Pulmonary artery endothelial cell (primary cell): ENCODE measurements around the gene TCF12. TPM values are rescaled to one million over a fixed set of nuclear protein-coding genes. Genes with fewer than 3 reads are reported as not detected.

Experiments used
- DNase-seq: peaks from one replicate; pipeline ENCODE4 v3.0.0-alpha.2; 2011; ENCODE audit warnings: low read depth, low spot score
- total RNA-seq: library from RNA; depleted of rRNA; stranded (reverse); fragments of >200 nt; gene quantifications from 2 replicates; pipeline ENCODE4 v1.2.3, GENCODE V29; 2014

The TCF12 gene
- total RNA-seq, 1 donor from 2014 or later = 62.6 TPM

DNA sequence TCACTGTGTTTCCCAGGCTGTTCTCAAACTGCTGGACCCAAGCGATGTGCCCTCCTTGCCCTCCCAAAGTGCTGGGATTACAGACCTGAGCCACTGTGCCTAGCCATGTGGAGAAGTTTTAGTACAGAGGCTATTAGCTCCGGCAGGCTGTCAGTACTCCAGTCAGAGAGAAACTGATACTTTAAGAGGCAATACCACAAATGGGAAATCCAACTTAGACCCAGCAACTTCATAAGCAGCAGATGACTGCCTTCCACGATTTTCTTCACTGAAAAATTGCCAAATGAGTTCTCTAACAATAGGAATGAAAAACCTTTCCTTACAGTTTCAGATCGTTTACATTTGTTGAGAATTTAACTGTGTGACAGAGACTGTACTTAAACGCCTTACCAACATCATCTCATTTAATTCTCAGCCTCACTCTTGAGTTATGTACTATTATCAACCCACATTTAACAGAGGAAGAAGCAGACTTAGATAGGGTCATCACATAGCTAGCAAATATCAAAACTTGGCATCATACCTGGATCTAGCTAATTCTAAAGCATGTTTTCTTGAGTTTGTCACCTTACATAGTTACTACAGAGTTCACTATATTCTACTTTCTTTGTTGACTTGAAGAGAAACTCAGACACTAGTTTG is 127.4 kb downstream of the TCF12 start:
- no peak for DNase-seq

DNA sequence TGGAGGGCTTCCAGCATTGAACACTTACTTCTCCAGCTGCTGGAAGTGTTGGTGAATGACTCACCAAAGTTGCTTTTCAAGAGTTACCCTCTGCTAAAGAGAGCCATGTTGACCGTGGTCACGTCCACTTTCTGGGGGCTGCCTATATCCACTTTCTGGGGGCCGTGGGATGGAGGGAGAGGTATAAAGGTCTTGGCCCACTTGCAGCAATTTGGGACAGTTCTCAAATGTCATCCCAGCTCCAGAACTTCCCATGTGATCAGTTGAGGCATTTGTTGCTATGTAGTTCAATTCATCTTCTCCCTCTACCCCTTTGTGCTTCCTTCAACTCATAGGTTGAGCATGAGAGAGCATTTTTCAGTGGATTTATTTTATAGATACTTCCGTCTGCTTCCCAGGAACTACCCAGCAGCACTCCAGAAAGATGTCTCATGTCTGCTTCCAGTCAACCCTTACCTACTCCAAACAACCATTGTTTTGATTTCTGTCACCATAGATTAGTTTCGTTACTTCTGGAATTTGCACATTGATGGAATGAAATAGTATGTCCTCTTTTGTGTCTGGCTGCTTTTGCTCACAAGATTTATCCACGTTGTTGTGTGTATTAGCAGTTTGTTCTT is 130.6 kb downstream of the TCF12 start:
- no peak for DNase-seq

DNA sequence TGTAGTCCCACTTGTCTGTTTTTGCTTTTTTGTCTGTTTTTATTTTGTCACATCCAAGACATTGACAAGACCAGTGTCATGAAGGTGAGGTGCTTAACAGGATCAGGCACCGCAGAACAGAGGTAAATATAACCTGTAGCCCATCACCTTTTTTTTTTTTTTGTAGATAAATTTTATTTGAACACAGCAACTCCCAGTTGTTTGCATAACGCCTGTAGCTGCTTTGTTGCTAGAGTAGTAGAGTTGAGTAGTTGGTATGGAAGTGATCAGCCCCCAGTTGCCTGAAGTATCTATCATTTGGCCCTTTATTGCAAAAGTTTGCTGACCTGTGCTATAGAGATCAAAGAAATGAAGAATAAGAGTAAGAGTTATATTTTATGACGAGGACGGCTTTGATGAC is 135.0 kb downstream of the TCF12 start:
- DNase-seq = no peak

GRCh38 chr15:57054204-57054750 is 135.8 kb downstream of the TCF12 start:
- no peak for DNase-seq

DNA sequence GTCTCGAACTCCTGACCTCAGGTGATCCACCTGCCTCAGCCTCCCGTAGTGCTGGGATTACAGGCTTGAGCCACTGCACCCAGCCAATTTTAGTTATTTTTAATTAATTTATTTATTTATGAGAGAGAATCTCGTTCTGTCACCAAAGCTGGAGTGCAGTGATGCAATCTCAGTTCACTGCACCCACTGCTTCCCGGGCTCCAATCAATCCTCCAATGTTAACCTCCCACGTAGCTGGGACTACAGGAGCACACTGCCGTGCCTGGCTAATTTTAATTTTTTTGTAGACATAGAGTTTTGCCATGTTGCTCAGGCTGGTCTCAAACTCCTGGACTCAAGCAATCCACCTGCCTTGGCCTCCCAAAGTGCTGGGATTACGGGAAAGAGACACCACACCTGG is 137.9 kb downstream of the TCF12 start:
- no peak for DNase-seq

DNA sequence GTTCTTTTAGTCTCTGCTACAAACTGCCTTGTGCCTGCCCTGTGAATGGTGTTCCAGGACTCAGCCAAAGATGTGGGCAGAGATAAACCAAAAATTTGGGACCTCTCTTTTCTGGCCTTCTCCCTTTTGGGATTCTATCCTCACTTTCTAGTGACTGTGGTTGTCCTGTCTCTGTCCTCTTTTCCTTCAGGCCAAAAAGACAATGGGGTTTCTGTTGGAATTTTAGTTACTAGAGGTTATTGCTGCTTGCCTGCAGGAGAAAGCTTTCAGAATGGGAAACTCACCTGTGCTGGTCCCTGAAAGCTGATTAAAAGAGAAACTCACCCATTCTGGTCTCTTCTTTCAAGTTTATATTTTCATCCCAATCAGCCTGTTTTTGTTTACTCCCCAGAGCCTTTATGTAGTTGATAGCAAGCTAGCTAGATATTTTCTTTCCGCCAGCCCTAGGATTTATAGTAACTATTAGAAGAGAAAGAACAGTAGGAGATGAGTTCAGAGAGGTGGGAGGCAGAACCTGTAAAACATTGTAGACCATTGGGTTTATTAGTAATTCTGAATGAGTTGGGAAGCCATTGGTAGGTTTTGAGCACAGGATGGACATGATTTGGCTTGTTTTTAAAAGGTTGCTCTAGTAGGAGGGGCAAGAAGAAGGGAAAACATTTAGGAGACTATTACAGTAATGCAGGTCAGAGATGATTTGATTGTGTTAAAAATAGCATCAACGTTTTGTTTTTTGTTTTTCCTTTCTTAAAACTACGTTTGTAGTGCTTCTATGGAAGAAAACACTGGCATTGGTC is 138.9 kb downstream of the TCF12 start:
- no peak for DNase-seq

GRCh38 chr15:57059026-57059660 is 140.7 kb downstream of the TCF12 start:
- DNase-seq = no peak

GRCh38 chr15:57060799-57061198 is 142.4 kb downstream of the TCF12 start:
- DNase-seq = peak; percentile 77

GRCh38 chr15:57061281-57061680 is 142.8 kb downstream of the TCF12 start:
- no peak for DNase-seq

DNA sequence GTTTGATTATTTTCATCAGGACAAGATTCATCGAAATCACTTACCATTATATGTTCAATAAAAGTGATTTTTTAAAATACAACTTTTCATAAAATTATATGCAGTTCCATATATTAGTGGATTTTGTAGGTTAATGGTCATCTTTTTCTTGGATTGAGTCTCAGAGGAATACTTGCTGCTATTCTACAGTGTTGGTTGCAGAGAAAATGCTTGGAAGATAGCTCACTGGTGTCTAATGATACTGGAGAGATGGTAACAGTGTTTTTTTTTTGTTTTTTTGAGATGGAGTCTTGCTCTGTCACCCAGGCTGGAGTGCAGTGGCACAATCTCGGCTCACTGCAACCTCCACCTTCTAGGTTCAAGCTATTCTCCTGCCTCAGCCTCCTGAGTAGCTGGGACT is 143.3 kb downstream of the TCF12 start:
- DNase-seq = no peak

DNA sequence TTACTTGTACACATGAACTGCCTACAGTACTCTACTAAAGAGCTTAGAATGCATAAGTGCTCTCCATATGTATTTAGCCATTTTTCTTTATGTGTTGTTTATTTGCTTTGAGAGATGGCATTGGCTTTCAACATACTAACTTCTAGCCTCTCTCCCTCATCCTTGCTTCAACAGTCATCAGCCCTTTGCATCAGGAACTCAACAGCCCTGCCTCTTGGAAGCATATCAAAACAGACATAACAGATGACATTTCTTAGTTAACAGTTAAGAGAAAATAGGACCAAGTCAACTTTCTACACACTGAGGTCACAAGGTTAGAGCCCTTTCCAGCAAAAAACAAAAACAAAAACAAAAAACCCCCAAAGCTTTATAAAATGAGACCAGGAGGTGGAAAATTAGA is 145.6 kb downstream of the TCF12 start:
- DNase-seq = no peak

DNA sequence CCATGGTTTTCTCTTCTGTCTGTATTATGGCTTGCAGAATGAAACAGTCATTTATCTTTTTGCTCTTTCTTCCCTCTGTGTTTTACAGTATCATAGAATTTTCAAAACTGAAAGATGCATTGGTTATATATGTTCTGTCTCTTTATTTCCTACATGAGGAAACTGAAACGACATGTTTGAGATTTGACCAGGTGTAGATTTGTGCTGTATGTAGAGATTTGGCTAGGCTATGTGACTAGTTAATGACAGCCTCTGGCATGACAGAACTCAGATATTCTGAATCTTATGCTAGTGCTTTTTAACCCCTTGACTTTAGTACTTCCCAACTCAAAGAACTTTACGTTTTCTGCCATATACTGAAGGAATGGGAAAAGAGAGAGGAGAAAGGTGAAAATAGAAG is 151.0 kb downstream of the TCF12 start:
- DNase-seq = no peak

GRCh38 chr15:57070674-57071073 is 152.2 kb downstream of the TCF12 start:
- no peak for DNase-seq

DNA sequence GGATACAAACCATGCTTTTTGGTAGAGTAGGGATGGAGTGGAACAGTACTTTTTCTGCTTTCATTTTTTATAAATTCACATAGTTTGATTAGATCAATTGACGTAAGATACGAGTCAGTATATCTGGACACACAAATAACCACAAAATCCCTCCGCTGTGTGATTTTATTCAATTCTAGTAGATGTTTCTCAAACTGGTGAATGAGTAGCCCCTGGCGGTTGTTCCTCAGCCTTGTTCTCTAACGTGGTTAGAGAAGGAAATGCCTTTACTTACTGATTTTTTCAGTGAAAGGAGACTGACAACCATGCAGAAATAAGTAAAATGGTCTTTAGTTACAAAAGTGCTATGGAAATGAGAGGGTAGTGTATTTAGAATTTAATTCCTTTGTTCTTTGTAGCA is 161.0 kb downstream of the TCF12 start:
- no peak for DNase-seq

GRCh38 chr15:57079931-57080620 is 161.6 kb downstream of the TCF12 start:
- DNase-seq = no peak

- peak; percentile 47 for DNase-seq
Observed at GRCh38 chr15:57082054-57082728, 163.7 kb downstream of the TCF12 start.

DNA sequence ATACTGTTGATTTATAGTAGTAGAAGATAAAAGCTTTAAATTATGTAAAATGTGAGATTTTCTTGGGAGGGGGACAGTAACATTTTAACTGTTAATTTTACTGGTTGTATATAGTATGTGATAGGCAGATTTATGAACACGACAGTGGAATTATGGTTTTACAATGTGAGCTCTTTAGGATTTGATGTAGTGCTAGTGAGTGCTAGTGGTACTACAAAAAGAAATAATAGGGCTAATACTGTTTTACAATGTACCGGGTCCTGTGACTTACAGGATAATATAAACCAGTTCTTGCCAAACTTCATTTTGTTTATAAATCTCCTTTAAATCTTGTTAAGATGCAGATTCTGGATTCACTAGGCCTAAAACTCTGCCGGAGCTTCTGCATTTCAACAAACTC is 165.7 kb downstream of the TCF12 start:
- no peak for DNase-seq

GRCh38 chr15:57085267-57085666 is 166.8 kb downstream of the TCF12 start:
- no peak for DNase-seq

DNA sequence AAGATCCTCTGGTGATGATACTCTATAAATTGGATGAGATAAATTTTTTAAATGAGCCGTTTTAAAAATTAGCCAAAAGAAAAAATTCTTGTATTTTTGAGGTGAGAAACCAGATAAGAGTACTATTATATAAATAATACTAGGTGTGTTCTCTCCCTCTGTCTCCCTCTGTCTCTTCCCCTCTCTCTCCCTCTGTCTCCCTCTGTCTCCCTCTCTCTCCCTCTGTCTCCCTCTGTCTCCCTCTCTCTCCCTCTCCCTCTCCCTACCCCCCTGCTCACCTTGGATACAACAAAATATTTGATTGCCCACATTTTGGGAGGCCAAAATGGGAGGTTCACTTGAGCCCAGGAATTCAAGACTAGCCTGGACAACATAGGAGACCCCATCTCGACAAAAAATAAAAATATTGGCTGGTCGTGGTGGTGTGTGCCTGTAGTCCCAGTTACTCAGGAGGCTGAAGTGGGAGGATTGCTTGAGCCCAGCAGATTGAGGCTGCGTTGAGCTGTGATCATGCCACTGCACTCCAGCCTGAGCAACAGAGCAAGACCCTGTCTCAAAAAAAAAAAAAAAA is 168.5 kb downstream of the TCF12 start:
- no peak for DNase-seq

GRCh38 chr15:57089815-57090495 is 171.5 kb downstream of the TCF12 start:
- no peak for DNase-seq
